Nephron (organoid): ENCODE data around the gene NPM3.

Experiments
- H3K27ac Mint-ChIP-seq, 3 experiments: 2 replicates each; pipeline ENCODE4 v1.8.0; 2020; ENCODE audit warnings: mixed read lengths in 3 of 3, mild to moderate bottlenecking in 2 of 3, moderate library complexity in 1 of 3
- H3K27me3 Mint-ChIP-seq: 2 replicates; pipeline ENCODE4 v1.8.0; 2021; ENCODE audit warnings: low read depth, mild to moderate bottlenecking, moderate library complexity, mixed read lengths
- H3K36me3 Mint-ChIP-seq: 2 replicates; pipeline ENCODE4 v1.8.0; 2020; ENCODE audit warnings: low read depth, mixed read lengths
- H3K4me1 Mint-ChIP-seq: 2 replicates; pipeline ENCODE4 v1.8.0; 2020; ENCODE audit warnings: mixed read lengths
- H3K4me3 Mint-ChIP-seq, 3 experiments: 2 replicates each; pipeline ENCODE4 v1.8.0; 2020; ENCODE audit warnings: mild to moderate bottlenecking in 3 of 3, mixed read lengths in 3 of 3, moderate library complexity in 2 of 3
- H3K9me3 Mint-ChIP-seq: 2 replicates; pipeline ENCODE4 v1.8.0; 2020; ENCODE audit warnings: mixed read lengths
- CTCF ChIP-seq, 3 experiments: fragments of 200-600 bp; sonication (generic); IDR thresholded peaks; one replicate each; pipeline ENCODE4 v1.5.0; 2021; ENCODE audit warnings: antibody characterized with exemption in 3 of 3; ENCODE audit not compliant: unreplicated experiment in 3 of 3

The NPM3 gene

DNA sequence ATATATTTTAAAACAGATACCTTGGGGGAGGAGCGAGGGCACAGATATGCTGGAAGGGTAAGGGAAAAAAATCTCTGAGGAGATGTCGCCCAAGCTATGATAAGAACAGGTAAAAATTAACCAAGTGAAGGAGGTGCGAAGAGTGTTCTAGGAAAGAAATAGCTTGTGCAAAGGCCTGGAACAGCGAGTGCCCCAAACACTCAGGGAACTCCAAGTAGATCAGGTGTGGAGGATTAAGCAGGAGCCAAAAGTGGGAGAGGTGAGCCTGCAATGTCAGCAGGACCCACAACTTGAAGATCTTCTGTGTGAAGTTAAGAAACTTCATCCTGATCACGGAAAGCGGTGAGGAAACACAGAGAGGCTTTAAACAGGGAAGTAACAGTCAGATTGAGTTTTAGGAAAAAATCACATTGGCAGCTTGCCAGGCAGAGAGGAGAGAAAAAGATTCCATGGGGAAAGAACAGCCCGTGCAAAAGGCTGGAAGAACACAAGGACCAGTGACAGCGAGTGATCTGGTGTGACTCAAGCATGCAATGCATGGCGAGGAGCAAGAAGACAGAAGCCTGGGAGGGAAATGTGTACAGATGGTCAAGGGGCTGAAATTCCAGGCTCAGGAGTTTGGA is 38.1 kb downstream of the NPM3 start:
- no peak for TF ChIP-seq CTCF (IDR thresholded peaks at IDR 0.05; ENCODE audit: unreplicated experiment in 3 of 3)
- H3K4me3 Mint-ChIP-seq = no peak overlapping the region
- no peaks in the 10 kb centered on the region for H3K9me3 Mint-ChIP-seq
- H3K27ac Mint-ChIP-seq = peak overlapping the region in 1 of 3 experiments; percentile 62
- H3K36me3 Mint-ChIP-seq = no peaks in the 10 kb centered on the region
- peaks cover 6% of the 10 kb centered on the region for H3K27me3 Mint-ChIP-seq
- peaks cover 14% of the 10 kb centered on the region for H3K4me1 Mint-ChIP-seq

- Mint-ChIP-seq H3K9me3 (no peaks in the 10 kb centered on the region), H3K27ac (no peak overlapping the region), H3K36me3 (no peaks in the 10 kb centered on the region), H3K4me3 (no peak overlapping the region), H3K27me3 (peaks cover 6% of the 10 kb centered on the region), H3K4me1 (peaks cover 7% of the 10 kb centered on the region)
- no peak for TF ChIP-seq CTCF (IDR thresholded peaks at IDR 0.05; ENCODE audit: unreplicated experiment in 3 of 3)
Measured at GRCh38 chr10:101744267-101744666, 39.0 kb downstream of the NPM3 start.

DNA sequence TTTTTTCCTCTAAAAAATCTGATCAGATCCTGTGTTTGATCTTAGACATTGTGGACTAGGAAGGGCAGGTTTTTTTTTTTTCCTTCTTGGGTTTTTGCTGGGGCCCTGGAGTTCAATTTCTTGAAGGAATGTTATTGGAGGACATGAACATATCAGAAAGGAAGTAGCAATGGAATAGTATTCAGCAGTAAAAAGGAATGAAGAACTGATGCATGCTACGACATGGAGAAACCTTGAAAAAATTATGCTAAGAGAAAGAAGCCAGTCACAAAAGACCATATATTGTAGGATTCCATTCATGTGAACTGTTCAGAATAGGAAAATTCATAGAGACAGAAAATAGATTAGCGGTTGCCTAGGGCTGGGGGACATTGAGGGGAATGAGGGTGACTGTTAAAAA is 41.3 kb downstream of the NPM3 start:
- peaks cover 4% of the 10 kb centered on the region for H3K4me1 Mint-ChIP-seq
- H3K27ac Mint-ChIP-seq = no peak overlapping the region
- peaks cover 6% of the 10 kb centered on the region for H3K27me3 Mint-ChIP-seq
- no peaks in the 10 kb centered on the region for H3K9me3 Mint-ChIP-seq
- H3K36me3 Mint-ChIP-seq = no peaks in the 10 kb centered on the region
- no peak overlapping the region for H3K4me3 Mint-ChIP-seq
- no peak for TF ChIP-seq CTCF (IDR thresholded peaks at IDR 0.05; ENCODE audit: unreplicated experiment in 3 of 3)

- no peak overlapping the region for H3K27ac Mint-ChIP-seq
- no peak overlapping the region for H3K4me3 Mint-ChIP-seq
- no peaks in the 10 kb centered on the region for H3K9me3 Mint-ChIP-seq
- no peaks in the 10 kb centered on the region for H3K4me1 Mint-ChIP-seq
- no peaks in the 10 kb centered on the region for H3K36me3 Mint-ChIP-seq
- peaks cover 6% of the 10 kb centered on the region for H3K27me3 Mint-ChIP-seq
- TF ChIP-seq CTCF (IDR thresholded peaks at IDR 0.05; ENCODE audit: unreplicated experiment in 3 of 3) = no peak
Measured at GRCh38 chr10:101736666-101737065, 46.6 kb downstream of the NPM3 start.

DNA sequence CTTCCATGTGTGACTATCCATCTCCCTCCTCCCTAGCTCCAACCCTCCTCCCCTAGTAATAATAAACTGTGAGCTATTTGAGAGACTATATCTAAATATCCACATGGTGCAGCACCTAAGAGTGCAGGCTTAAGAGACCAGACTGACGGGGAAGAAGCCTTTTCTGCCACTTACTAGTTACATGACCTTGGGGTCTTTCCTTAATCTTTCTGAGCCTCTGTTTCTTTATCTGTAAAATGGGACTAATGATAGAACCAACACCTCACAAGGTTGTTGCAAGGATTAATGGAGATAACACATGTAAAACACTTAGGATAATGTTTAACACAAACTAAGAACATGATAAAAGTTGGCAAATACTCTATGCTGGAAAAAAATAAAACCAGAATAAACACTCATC is 51.1 kb downstream of the NPM3 start:
- no peak overlapping the region for H3K4me3 Mint-ChIP-seq
- H3K36me3 Mint-ChIP-seq = no peaks in the 10 kb centered on the region
- no peak overlapping the region for H3K27ac Mint-ChIP-seq
- TF ChIP-seq CTCF (IDR thresholded peaks at IDR 0.05; ENCODE audit: unreplicated experiment in 3 of 3) = no peak
- no peaks in the 10 kb centered on the region for H3K27me3 Mint-ChIP-seq
- H3K9me3 Mint-ChIP-seq = no peaks in the 10 kb centered on the region
- H3K4me1 Mint-ChIP-seq = no peaks in the 10 kb centered on the region
